Activated T-cell treated with anti-CD3 and anti-CD28 coated beads for 48 hours (primary cell): ENCODE results near the gene RNU7-1.
"Not testable (repeated sequence)": the region's sequence is repeated elsewhere in the genome, so short reads cannot be mapped to it uniquely, and the experiment has no call there.

Experiments
- DNase-seq: peaks from one replicate; pipeline ENCODE4 v3.0.0-alpha.2; 2020; ENCODE audit warnings: low read depth

RNU7-1 gene

DNA sequence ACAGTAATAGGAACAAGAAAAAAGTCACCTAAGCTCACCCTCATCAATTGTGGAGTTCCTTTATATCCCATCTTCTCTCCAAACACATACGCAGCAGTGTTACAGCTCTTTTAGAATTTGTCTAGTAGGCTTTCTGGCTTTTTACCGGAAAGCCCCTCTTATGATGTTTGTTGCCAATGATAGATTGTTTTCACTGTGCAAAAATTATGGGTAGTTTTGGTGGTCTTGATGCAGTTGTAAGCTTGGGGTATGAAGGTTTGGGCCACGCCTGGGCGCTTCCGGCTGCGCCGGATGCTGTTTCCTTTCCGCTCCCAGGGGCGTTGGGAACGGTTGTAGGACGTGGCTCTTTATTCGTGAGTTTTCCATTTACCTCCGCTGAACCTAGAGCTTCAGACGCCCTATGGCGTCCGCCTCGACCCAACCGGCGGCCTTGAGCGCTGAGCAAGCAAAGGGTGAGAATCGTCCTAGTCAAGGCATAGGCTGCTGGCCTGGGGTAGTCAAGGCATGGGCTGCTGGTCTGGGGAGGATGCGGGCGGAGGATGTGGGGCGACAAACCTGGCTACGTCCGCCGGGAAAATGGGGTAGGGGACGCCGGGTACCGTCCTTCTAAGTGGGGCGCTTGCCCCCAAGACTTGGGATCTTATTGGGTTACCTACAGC lies at the start of gene RNU7-1, which contains the start of gene C12orf57:
Gene RNU7-1, plus strand, starts transcription at position 95 of the 659 bp plus-strand sequence.
Gene C12orf57, plus strand, starts transcription at position 301 of the 659 bp plus-strand sequence. Its CDS starts 100 bp downstream, at position 401.
- peak; percentile 80 for DNase-seq

GRCh38 chr12:6894321-6894720 lies 49.3 kb upstream of the RNU7-1 start:
- DNase-seq: no peak

DNA sequence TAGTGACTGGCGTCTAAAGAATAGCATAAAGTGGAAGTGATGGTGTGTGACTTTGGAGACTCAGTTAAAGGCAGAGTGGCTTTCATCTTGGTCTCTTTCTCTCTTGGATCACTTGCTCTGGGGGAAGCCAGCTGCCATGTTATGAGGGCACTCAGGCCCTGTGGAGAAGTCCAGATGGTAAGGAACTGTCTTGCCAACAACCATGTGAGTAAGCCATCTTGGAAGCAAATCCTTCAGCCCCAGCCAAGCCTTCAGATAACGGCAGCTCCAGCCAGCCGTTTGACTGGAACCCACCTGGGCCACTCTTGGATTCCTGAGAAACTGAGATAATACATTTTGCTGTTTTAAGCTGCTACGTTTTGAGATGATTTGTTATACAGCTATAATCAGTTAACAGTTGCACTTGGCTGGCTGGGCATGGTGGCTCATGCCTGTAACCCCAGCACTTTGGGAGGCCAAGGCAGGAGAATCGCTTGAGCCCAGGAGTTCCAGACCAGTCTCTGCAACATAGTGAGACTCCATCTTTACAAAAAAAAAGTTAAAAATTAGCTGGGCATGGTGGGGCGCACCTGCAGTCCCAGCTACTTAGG lies 46.7 kb upstream of the RNU7-1 start:
- no peak for DNase-seq

- no peak for DNase-seq
These were observed 44.2 kb upstream of the RNU7-1 start for GRCh38 chr12:6899427-6899826.

DNA sequence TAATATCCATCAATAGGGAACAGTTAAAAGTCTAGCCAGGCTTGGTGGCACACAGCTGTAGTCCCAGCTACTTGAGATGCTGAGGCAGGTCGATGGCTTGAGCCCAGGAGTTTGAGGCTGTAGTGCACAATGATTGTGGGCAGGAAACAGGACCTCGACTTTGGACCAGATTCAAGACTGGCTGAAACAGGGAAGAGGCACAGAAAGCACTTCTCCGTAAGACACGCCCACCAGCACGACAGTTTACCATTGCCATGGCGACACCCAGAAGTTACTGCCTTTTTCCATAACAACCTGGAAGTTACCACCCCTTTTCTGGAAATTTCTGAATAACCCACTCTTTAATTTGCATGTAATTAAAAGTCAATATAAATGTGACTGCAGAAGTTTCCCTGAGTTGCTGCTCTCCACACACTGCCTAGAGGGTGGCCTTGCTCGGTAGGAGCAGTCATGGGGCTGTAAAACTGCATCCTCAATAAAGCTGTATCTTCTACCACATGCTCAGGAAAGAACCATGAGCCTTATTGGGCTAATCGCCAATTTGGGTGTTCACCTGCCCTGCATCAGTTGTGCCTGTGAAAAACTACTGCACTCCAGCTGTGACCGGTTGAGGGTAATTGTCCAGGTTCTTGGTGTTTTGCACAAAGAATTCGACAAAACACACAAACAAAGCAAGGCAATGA lies 43.6 kb upstream of the RNU7-1 start:
- DNase-seq: no peak

- DNase-seq: no peak
These were observed 41.2 kb upstream of the RNU7-1 start for GRCh38 chr12:6902448-6902847.

GRCh38 chr12:6903722-6904121 lies 39.9 kb upstream of the RNU7-1 start:
- DNase-seq: no peak

GRCh38 chr12:6904280-6905276 lies 39.0 kb upstream of the RNU7-1 start, which contains the start of gene LRRC23:
Gene LRRC23 (plus strand): TSS chr12:6904822. CDS start chr12:6905634, 812 bp downstream.
- peak; percentile 96 for DNase-seq

- DNase-seq: no peak
These were observed 38.1 kb upstream of the RNU7-1 start for GRCh38 chr12:6905414-6906040.

DNA sequence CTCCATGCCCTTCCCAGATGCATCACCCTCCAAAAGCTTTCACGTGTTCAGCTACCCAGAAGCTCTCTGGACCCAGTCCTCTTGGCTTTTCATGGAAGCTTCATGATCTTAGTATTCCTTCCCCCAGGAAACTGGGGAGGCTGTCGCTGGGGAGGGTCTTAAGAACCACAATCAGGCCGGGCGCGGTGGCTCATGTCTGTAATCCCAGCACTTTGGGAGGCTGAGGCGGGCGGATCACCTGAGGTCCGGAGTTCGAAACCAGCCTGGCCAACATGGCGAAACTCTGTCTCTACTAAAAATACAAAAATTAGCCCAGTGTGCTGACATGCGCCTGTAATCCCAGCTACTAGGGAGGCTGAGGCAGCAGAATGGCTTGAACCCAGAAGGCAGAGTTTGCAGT lies 35.5 kb upstream of the RNU7-1 start:
- DNase-seq: not testable (repeated sequence)

DNA sequence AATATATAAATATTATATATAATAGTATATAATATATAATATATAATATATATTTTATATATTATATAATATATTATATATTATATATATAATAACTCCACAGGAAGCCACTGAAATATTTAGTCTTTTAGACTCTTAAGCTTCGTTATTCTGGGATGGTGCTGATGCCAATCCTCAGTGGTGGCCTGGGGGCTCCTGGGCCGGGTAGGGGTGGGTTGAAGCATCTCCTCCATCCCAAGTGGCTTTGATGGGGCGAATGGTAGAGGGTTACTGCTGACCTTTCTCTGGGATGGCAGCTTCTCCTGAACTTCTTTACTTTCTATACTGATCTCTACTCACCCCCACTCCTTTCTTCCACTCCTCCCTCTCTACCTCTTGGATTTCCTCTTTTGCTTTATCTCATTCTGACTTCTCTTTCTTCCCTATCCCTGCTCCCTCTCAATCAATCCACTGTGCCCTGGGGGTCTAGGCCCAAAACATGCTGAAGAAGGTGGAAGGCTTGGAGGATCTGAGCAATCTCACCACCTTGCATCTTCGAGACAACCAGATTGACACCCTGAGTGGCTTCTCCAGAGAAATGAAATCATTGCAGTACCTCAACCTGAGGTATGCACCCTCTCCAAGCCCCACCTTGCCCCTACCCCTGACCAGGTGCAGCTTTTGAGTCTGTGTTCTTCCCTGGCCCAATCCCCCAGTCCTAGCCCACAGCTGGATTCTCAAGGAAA lies 34.0 kb upstream of the RNU7-1 start:
- no peak for DNase-seq

GRCh38 chr12:6912164-6912935 lies 31.3 kb upstream of the RNU7-1 start:
- no peak for DNase-seq

DNA sequence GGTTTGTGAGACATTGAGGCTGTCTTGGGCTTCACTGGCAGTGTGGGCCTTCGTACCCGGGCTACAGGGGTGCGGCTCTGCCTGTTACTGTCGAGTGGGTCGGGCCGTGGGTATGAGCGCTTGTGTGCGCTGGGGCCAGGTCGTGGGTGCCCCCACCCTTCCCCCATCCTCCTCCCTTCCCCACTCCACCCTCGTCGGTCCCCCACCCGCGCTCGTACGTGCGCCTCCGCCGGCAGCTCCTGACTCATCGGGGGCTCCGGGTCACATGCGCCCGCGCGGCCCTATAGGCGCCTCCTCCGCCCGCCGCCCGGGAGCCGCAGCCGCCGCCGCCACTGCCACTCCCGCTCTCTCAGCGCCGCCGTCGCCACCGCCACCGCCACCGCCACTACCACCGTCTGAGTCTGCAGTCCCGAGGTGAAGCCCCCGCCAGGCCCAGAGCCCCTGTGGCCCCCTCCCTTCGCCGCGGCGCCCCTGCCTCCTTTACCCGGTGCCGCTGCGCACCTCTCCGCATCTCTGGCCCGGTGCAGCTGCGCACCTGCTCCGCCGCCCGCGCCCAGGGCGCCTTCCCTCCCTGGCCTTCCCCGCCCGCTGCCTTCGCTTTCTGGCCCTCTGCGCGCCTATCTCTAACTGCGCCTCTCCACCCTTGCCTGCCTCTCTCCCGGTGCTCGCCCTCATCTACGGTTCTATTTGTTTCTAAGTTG lies 29.2 kb upstream of the RNU7-1 start, which contains the start of gene ENO2:
Gene ENO2, plus strand, starts transcription at position 335 of the 701 bp plus-strand sequence. CDS start 1,253 bp downstream, outside the sequence.
- DNase-seq: peak; percentile 78

- no peak for DNase-seq
These were observed 28.4 kb upstream of the RNU7-1 start for GRCh38 chr12:6914947-6915788.

DNA sequence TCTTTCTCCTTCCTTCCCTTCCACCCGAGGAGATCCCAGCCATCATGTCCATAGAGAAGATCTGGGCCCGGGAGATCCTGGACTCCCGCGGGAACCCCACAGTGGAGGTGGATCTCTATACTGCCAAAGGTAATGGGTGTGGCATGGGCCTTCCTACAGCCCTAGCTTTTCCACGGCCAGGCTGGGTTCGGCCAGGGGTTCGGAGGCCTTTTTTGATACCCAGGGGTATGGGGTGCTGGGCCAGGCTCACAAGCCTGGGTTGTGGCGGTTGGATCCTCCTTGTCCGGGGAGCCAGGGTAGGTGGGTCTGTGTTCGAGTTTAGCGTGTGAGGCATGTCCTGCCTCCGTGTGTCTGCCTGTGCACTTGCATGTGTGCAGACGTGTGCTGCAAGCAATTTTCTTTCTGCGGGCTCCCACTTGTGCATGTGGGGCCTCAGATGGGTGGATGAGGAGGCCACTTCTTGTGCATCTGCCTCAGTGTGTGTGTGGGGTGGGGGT lies 27.8 kb upstream of the RNU7-1 start:
- no peak for DNase-seq

DNA sequence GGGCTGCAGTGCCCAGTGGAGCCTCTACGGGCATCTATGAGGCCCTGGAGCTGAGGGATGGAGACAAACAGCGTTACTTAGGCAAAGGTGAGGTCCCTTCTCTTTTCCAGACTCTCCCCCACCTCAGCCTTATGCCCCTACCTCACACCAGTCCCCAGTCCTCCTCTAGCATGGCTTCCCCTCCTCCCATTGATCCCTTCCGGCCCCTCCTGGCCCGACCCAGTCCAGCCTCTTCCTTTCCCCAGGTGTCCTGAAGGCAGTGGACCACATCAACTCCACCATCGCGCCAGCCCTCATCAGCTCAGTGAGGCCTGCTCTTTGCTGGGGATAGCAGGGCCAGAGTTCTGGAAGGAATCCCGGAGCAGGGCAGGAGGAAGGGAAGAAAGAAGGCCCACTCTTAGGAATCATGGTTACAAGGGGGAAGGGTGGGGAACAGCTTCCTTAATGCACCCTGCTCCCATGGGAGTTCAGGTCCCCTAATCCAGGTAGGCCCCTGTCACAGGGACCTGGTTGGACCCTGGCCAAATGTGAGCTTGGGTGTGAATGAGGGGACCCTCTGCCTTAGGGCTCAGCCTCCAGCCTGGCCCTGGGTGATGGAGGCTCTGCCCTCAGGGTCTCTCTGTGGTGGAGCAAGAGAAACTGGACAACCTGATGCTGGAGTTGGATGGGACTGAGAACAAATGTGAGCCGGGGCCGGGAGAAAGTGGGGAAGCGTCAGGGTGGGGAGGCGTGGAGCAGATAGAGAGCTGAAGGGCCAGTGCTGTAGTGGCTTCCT lies 27.0 kb upstream of the RNU7-1 start:
- DNase-seq: no peak
